GM23248 (cell line): ENCODE results near the gene SF3A2.

ENCODE experiments used
- EZH2 ChIP-seq: fragments of 200-600 bp; sonication (generic); IDR thresholded peaks from 2 replicates; pipeline ENCODE4 v1.6.1; 2018; ENCODE audit warnings: antibody characterized with exemption, mild to moderate bottlenecking; ENCODE audit not compliant: insufficient read depth, poor library complexity, severe bottlenecking
- EZH2phosphoT487 ChIP-seq: fragments of 200-600 bp; sonication (generic); IDR thresholded peaks from 2 replicates; pipeline ENCODE4 v1.6.1; 2018; ENCODE audit warnings: antibody characterized with exemption, moderate library complexity, mild to moderate bottlenecking, low read depth; ENCODE audit not compliant: insufficient read depth

- TF ChIP-seq EZH2, result no peak
- no peak for TF ChIP-seq EZH2phosphoT487
Observed at GRCh38 chr19:2247433-2248101, 10.9 kb downstream of the SF3A2 start.
